Stimulated activated CD4-positive, alpha-beta T cell treated with anti-CD3 and anti-CD28 coated beads, Interleukin-15, amount 100 ng/mL, for 48 hours (primary cell): ENCODE data around the gene NFATC1.
"Not testable (repeated sequence)": the region's sequence is repeated elsewhere in the genome, so short reads cannot be mapped to it uniquely, and the experiment has no call there.

Experiments
- DNase-seq, 2 donors: peaks; one replicate each; pipeline ENCODE4 v3.0.0-alpha.2; 2020; ENCODE audit warnings: low read depth in 2 of 2

NFATC1 gene

GRCh38 chr18:79489051-79489898 lies 93.5 kb downstream of the NFATC1 start:
- DNase-seq = no peak

GRCh38 chr18:79489899-79490625 lies 94.3 kb downstream of the NFATC1 start:
- no peak for DNase-seq

- no peak for DNase-seq
These were observed 94.9 kb downstream of the NFATC1 start for GRCh38 chr18:79490626-79491041.

- no peak for DNase-seq
These were observed 95.4 kb downstream of the NFATC1 start for GRCh38 chr18:79491081-79491551.

- DNase-seq = no peak
These were observed 97.6 kb downstream of the NFATC1 start for GRCh38 chr18:79493211-79493800.

- no peak for DNase-seq
These were observed 98.1 kb downstream of the NFATC1 start for GRCh38 chr18:79493801-79494211.

- DNase-seq = no peak
These were observed 99.2 kb downstream of the NFATC1 start for GRCh38 chr18:79494936-79495335.

- DNase-seq = no peak
These were observed 99.9 kb downstream of the NFATC1 start for GRCh38 chr18:79495591-79496071.

- no peak for DNase-seq
These were observed 100.7 kb downstream of the NFATC1 start for GRCh38 chr18:79496237-79496977.

GRCh38 chr18:79496978-79497637 lies 101.4 kb downstream of the NFATC1 start:
- DNase-seq = no peak

GRCh38 chr18:79497638-79498081 lies 101.9 kb downstream of the NFATC1 start:
- DNase-seq = no peak

GRCh38 chr18:79498662-79499061 lies 102.9 kb downstream of the NFATC1 start:
- DNase-seq = no peak

GRCh38 chr18:79501006-79501405 lies 105.3 kb downstream of the NFATC1 start:
- no peak for DNase-seq

GRCh38 chr18:79502782-79503181 lies 107.1 kb downstream of the NFATC1 start:
- no peak for DNase-seq

GRCh38 chr18:79503406-79503805 lies 107.7 kb downstream of the NFATC1 start:
- no peak for DNase-seq

- no peak for DNase-seq
These were observed 108.3 kb downstream of the NFATC1 start for GRCh38 chr18:79504034-79504433.

GRCh38 chr18:79504495-79504894 lies 108.8 kb downstream of the NFATC1 start:
- DNase-seq = not testable (repeated sequence)

- not testable (repeated sequence) for DNase-seq
These were observed 109.7 kb downstream of the NFATC1 start for GRCh38 chr18:79505465-79505864.

GRCh38 chr18:79506191-79507075 lies 110.7 kb downstream of the NFATC1 start:
- no peak for DNase-seq

GRCh38 chr18:79507076-79507545 lies 111.4 kb downstream of the NFATC1 start:
- DNase-seq = no peak
